BE2C (cell line): ENCODE results near the gene RAB28.
"Not testable (repeated sequence)": the region's sequence is repeated elsewhere in the genome, so short reads cannot be mapped to it uniquely, and the experiment has no call there.

Source experiments
- DNase-seq: peaks from one replicate; pipeline ENCODE4 v3.0.0-alpha.2; 2020
- H3K27me3 ChIP-seq: fragments of 250-450 bp; sonication (Bioruptor Pico); 2 replicates; pipeline ENCODE4 v1.5.1; 2020; ENCODE audit warnings: mild to moderate bottlenecking
- H3K36me3 ChIP-seq: fragments of 250-450 bp; sonication (Bioruptor Pico); 2 replicates; pipeline ENCODE4 v1.5.1; 2020; ENCODE audit warnings: mild to moderate bottlenecking
- H3K4me1 ChIP-seq: fragments of 250-450 bp; sonication (Bioruptor Pico); 2 replicates; pipeline ENCODE4 v1.5.1; 2020
- H3K4me3 ChIP-seq: 2 replicates; pipeline ENCODE4 v1.5.1; 2011; ENCODE audit warnings: low read depth, low read length
- H3K9me3 ChIP-seq: fragments of 250-450 bp; sonication (Bioruptor Pico); 2 replicates; pipeline ENCODE4 v1.5.1; 2020
- TF ChIP-seq, protein P1 (sequence below): IDR thresholded peaks from 2 replicates; pipeline ENCODE4 v1.5.1; 2012; ENCODE audit warnings: mild to moderate bottlenecking, low read depth, low read length

RAB28 gene

DNA sequence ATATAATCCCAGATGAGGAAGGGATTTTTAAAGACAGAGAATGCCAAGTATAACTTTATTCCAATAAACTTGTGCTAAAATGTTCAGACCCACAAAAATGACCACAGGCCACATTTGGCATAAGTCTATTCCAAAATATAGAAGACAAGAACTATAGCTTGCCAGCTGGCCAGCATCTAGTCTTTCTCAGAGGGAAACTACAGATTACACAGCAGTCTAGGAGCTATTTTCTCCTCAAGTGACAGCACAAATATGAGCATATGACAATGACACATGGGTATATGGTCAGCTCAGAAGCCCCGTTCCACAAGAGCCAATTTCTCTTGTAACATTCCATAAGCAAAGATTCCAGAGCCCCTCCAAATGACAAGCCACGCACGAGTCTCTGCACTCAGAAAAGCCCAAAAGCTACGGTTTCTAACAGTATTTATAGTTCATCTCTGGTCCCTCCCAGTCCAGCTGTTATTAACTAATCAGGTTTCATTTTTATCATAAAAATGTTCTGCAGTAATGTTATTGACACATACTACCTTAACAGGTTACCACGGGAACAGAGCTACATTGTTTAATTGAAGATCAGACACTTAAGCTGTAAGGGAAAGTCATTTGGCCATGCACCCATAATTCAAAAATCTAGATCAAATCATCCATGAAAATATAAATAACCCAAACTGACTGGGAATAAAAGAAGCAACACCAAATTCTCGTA is 70.3 kb downstream of the RAB28 start:
- Histone ChIP-seq H3K4me3 (no peak overlapping the region), H3K9me3 (no peaks in the 10 kb centered on the region), H3K36me3 (no peaks in the 10 kb centered on the region), H3K4me1 (peaks cover 5% of the 10 kb centered on the region), H3K27me3 (no peaks in the 10 kb centered on the region)
- no peak for DNase-seq
- TF ChIP-seq, protein P1, sequence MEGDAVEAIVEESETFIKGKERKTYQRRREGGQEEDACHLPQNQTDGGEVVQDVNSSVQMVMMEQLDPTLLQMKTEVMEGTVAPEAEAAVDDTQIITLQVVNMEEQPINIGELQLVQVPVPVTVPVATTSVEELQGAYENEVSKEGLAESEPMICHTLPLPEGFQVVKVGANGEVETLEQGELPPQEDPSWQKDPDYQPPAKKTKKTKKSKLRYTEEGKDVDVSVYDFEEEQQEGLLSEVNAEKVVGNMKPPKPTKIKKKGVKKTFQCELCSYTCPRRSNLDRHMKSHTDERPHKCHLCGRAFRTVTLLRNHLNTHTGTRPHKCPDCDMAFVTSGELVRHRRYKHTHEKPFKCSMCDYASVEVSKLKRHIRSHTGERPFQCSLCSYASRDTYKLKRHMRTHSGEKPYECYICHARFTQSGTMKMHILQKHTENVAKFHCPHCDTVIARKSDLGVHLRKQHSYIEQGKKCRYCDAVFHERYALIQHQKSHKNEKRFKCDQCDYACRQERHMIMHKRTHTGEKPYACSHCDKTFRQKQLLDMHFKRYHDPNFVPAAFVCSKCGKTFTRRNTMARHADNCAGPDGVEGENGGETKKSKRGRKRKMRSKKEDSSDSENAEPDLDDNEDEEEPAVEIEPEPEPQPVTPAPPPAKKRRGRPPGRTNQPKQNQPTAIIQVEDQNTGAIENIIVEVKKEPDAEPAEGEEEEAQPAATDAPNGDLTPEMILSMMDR = no peak

DNA sequence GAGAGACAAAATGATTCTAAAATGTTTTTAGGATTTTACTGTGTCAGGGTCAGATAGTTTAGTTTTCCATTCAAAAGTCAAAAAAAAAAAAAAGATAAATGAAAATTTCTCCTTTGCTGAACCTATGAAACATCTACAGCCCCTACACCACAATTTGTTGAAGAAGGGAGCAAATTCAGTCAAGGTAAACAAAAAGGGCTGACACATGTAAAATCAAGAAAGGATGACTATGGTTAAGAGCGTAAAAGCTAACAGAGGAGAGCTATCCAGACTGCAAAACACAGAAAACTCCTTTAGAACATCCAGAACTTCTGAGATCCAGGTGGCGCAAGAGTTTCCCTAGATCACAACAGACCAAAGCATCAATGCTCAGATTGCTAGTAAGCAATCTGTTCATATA is 72.2 kb downstream of the RAB28 start:
- Histone ChIP-seq H3K9me3 (no peaks in the 10 kb centered on the region), H3K4me3 (no peak overlapping the region), H3K27me3 (no peaks in the 10 kb centered on the region), H3K4me1 (peaks cover 5% of the 10 kb centered on the region), H3K36me3 (no peaks in the 10 kb centered on the region)
- DNase-seq = no peak
- TF ChIP-seq, protein P1 = no peak

DNA sequence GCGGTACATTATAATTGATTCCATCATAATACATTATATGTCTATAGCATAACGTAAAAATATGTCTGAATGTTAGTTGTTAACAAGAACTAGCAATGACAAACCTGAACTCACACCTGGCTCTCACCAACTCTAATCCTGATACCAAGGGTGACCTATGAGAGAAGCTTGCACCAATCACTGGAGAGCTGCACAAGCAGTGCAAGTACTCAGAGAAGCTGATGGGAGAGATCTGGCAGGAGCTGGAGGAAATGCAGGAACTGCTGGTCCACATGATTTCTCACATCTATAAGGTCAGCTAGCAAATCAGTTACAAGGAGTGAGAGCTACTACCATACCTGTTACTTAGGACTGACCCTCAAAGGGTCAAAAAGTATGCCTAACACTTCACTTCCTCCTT is 74.8 kb downstream of the RAB28 start:
- H3K4me3 ChIP-seq = no peak overlapping the region
- no peaks in the 10 kb centered on the region for H3K36me3 ChIP-seq
- H3K27me3 ChIP-seq = no peaks in the 10 kb centered on the region
- no peak for DNase-seq
- peaks cover 5% of the 10 kb centered on the region for H3K4me1 ChIP-seq
- TF ChIP-seq, protein P1 = no peak
- no peaks in the 10 kb centered on the region for H3K9me3 ChIP-seq

DNA sequence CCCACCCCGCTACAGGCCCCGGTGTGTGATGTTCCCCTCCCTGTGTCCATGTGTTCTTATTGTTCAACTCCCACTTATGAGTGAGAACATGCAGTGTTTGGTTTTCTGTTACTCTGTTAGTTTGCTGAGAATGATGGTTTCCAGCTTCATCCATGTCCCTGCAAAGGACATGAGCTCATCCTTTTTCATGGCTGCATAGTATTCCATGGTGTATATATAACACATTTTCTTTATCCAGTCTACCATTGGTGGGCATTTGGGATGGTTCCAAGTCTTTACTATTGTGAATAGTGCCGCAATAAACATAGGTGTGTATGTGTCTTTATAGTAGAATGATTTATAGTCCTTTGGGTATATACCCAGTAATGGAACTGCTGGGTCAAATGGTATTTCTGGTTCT is 78.0 kb downstream of the RAB28 start:
- not testable (repeated sequence) for H3K4me1 ChIP-seq, H3K9me3 ChIP-seq, H3K4me3 ChIP-seq, H3K36me3 ChIP-seq, DNase-seq, H3K27me3 ChIP-seq

DNA sequence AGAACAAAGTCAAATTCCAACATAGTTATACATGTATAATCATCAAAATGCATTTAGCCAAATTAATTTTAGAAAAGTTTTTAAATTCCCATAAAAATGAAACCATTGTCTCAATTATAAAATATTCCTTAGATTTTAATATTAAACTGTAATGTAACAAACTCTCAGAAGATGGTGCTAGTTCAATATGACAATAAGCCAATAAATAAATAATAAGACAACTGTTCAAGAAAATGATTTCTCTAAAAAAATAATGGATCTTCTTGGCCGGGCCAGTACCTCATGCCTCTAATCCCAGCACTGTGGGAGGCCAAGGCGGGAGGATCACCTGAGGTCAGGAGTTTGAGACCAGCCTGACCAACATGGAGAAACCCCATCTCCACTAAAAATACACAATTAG is 80.3 kb downstream of the RAB28 start:
- H3K4me1 ChIP-seq = no peaks in the 10 kb centered on the region
- TF ChIP-seq, protein P1 = no peak
- DNase-seq = no peak

DNA sequence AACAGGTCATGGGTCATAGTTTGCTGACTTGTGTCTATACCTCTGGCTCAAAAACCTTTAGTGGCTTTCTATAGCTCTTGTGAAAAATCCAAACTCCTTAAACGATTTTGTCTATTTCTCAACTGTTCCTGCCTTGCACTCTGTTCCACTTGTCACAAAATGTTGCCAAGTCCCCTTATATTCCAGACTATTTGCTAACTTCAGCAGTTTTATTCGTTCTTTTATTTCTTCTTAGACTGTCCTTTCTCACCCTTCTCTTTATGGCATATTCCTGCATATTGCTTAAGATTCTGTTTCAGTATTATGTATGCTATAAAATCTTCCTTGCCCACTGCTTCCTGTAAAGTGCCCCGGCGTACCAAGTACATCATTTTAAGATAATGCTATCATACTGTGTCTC is 80.8 kb downstream of the RAB28 start:
- TF ChIP-seq, protein P1 = no peak
- Histone ChIP-seq H3K27me3 (no peaks in the 10 kb centered on the region), H3K9me3 (no peaks in the 10 kb centered on the region), H3K4me1 (no peaks in the 10 kb centered on the region), H3K36me3 (no peaks in the 10 kb centered on the region), H3K4me3 (no peak overlapping the region)
- no peak for DNase-seq

More for the DNA sequence above, 80.3 kb downstream of the RAB28 start:
- Histone ChIP-seq H3K27me3 (no peaks in the 10 kb centered on the region), H3K4me3 (no peak overlapping the region), H3K36me3 (no peaks in the 10 kb centered on the region), H3K9me3 (no peaks in the 10 kb centered on the region)
